Mucosa of gallbladder (tissue), 1 donor: ENCODE results near the gene SLC35A3. TPM values are rescaled to one million over a fixed set of nuclear protein-coding genes. Genes with fewer than 3 reads are reported as not detected.
"Not testable (repeated sequence)": the region's sequence is repeated elsewhere in the genome, so short reads cannot be mapped to it uniquely, and the experiment has no call there.

Experiments
- DNase-seq: peaks from one replicate; pipeline ENCODE4 v3.0.0-alpha.2; 2020; ENCODE audit warnings: low spot score
- total RNA-seq: library from RNA; stranded (reverse); gene quantifications from one replicate; pipeline ENCODE4 v1.2.1, GENCODE V29; 2021
- donor health status: DM: no; HTN: no; CAD: no.

Gene SLC35A3
- 38.3 TPM for total RNA-seq

GRCh38 chr1:99969729-99970621 lies at the start of gene SLC35A3:
TSS of gene SLC35A3 (plus strand) at chr1:99969996. CDS start at chr1:99993555, 23,559 bp downstream.
- DNase-seq = peak; percentile 78

- DNase-seq = no peak
These were observed 35.0 kb upstream of the SLC35A3 start for GRCh38 chr1:99934801-99935200.

- no peak for DNase-seq
These were observed 34.3 kb upstream of the SLC35A3 start for GRCh38 chr1:99935534-99935933.

- DNase-seq = no peak
These were observed 33.7 kb upstream of the SLC35A3 start for GRCh38 chr1:99936071-99936470.

GRCh38 chr1:99942723-99943122 lies 27.1 kb upstream of the SLC35A3 start:
- DNase-seq = no peak

- no peak for DNase-seq
These were observed 26.5 kb upstream of the SLC35A3 start for GRCh38 chr1:99943223-99943794.

- no peak for DNase-seq
These were observed 25.6 kb upstream of the SLC35A3 start for GRCh38 chr1:99944192-99944591.

- no peak for DNase-seq
These were observed 24.6 kb upstream of the SLC35A3 start for GRCh38 chr1:99945174-99945573.

- no peak for DNase-seq
These were observed 19.3 kb upstream of the SLC35A3 start for GRCh38 chr1:99950486-99950885.

- DNase-seq = no peak
These were observed 17.3 kb upstream of the SLC35A3 start for GRCh38 chr1:99952522-99952921.

GRCh38 chr1:99955375-99955774 lies 14.4 kb upstream of the SLC35A3 start:
- no peak for DNase-seq

- no peak for DNase-seq
These were observed 13.0 kb upstream of the SLC35A3 start for GRCh38 chr1:99956755-99957154.

GRCh38 chr1:99957818-99958217 lies 12.0 kb upstream of the SLC35A3 start:
- DNase-seq = no peak

GRCh38 chr1:99959189-99959705 lies 10.5 kb upstream of the SLC35A3 start:
- DNase-seq = not testable (repeated sequence)

- DNase-seq = not testable (repeated sequence)
These were observed 9.5 kb upstream of the SLC35A3 start for GRCh38 chr1:99960260-99960659.

- no peak for DNase-seq
These were observed 6.6 kb upstream of the SLC35A3 start for GRCh38 chr1:99963041-99963795.

- no peak for DNase-seq
These were observed 5.0 kb upstream of the SLC35A3 start for GRCh38 chr1:99964806-99965205.

- no peak for DNase-seq
These were observed 4.0 kb upstream of the SLC35A3 start for GRCh38 chr1:99965646-99966375.

- no peak for DNase-seq
These were observed 1.6 kb upstream of the SLC35A3 start for GRCh38 chr1:99968214-99968613.

- DNase-seq = no peak
These were observed 502 bp upstream of the SLC35A3 start for GRCh38 chr1:99969260-99969728.

- DNase-seq = no peak
These were observed 988 bp downstream of the SLC35A3 start for GRCh38 chr1:99970713-99971255.
